ENCODE data around the gene OR10A2.
"Not testable (repeated sequence)": the region's sequence is repeated elsewhere in the genome, so short reads cannot be mapped to it uniquely, and the experiment has no call there.

OR10A2 gene

DNA sequence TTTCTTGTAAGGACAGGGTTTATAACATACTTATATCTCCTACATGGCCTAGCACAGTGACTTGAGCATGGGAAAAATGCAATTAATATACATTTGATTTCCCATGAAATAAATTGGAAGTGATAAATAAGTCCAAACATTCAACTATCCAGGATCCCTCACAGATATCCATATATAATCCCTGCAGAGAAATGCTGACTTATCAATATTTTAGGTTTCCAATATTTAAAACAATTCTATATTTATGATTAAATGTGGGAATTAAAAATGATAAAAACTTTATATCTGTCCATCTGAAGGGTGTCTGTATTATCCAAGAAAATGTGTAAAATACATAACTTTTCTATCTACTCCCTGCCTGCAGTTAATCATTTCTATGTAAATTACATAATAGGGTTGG, 19.9 kb downstream of the OR10A2 start:
- H3K4me3 ChIP-seq (ENCODE audit: low read depth, low read length): no peak overlapping the region

DNA sequence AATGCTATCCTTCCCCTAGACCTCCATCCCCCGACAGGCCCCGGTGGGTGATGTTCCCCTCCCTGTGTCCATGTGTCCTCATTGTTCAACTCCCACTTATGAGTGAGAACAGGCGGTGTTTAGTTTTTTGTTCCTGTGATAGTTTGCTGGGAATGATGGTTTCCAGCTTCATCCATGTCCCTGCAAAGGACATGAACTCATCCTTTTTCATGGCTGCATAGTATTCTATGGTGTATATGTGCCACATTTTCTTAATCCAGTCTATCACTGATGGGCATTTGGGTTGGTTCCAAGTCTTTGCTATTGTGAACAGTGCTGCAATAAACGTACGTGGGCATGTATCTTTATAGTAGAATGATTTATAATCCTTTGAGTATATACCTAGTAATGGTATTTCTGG, 24.9 kb downstream of the OR10A2 start:
- H3K4me3 ChIP-seq (ENCODE audit: low read depth, low read length): not testable (repeated sequence)

GRCh38 chr11:6888830-6889229, 26.0 kb downstream of the OR10A2 start:
- H3K4me3 ChIP-seq (ENCODE audit: low read depth, low read length): no peak overlapping the region

- no peak overlapping the region for H3K4me3 ChIP-seq (ENCODE audit: low read depth, low read length)
These were observed 27.0 kb downstream of the OR10A2 start for GRCh38 chr11:6889835-6890234.

- no peak within 1 kb of the TSS for H3K4me3 ChIP-seq (ENCODE audit: low read depth, low read length)
These were observed 29.5 kb downstream of the OR10A2 start, which contains the start of gene OR2D2 for GRCh38 chr11:6892400-6892799. Gene OR2D2, minus strand, starts transcription at chr11:6892500. Its CDS starts 0 bp downstream, at chr11:6892500.

DNA sequence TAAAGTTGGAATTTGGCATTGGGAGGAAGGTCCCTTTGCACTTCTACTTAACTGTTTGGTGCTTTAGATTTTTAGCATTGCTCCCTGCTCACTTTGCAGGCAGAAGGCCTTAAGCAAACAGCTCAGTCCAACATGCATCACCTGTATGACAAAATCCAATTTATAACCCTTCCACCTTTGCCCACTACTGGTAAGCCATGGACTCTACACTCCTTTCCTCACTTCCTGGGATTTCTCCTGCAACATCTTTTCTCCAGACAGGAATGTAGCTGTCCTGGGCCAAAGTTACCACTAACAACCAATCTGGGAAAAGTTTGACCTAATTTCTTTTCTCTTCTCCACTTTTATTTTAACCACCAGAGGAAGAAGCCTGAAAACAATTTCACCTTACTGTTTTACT, 31.2 kb downstream of the OR10A2 start:
- H3K4me3 ChIP-seq (ENCODE audit: low read depth, low read length): no peak overlapping the region

- H3K4me3 ChIP-seq (ENCODE audit: low read depth, low read length): no peak overlapping the region
These were observed 32.2 kb downstream of the OR10A2 start for GRCh38 chr11:6895010-6895409.

DNA sequence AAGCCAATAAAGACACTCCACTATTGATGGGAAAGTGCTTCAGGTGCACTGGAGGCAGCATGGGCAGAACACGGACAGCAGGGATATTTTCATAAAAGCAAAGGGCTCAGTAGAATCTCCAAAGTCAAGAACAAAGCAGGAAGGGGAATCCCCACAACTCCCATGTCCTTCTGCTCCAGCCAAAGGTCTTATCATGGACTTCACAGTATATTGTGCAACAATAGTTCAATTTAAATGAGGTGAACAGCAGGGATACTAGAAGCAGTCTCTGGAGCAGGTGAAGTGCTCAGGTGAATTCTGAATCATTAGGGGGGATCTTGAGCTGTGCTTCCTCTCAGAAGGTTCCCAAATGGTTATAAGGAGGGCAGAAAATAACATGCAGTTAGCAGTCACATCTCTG, 36.1 kb downstream of the OR10A2 start:
- no peak overlapping the region for H3K4me3 ChIP-seq (ENCODE audit: low read depth, low read length)

GRCh38 chr11:6900327-6900999, 37.6 kb downstream of the OR10A2 start:
- H3K4me3 ChIP-seq (ENCODE audit: low read depth, low read length): no peak overlapping the region

GRCh38 chr11:6904804-6905203, 41.9 kb downstream of the OR10A2 start:
- H3K4me3 ChIP-seq (ENCODE audit: low read depth, low read length): not testable (repeated sequence)

GRCh38 chr11:6911378-6911777, 48.5 kb downstream of the OR10A2 start:
- no peak overlapping the region for H3K4me3 ChIP-seq (ENCODE audit: low read depth, low read length)

GRCh38 chr11:6911948-6912347, 49.1 kb downstream of the OR10A2 start:
- H3K4me3 ChIP-seq (ENCODE audit: low read depth, low read length): no peak overlapping the region

DNA sequence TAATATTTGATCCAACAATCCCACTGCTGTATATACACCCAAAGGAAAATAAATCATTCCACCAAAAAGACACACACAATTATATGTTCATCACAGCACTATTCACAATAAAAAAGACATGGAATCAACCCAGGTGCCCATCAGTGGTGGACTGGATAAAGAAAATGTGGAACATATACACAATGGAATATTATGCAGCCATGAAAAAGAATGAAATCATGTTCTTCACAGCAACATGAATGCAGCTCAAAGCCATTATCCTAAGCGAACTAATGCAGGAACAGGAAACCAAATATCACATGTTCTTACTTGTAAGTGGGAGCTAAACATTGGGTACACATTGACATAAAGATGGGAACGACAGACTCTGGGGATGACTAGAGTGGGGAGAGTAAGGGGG, 56.8 kb downstream of the OR10A2 start:
- H3K4me3 ChIP-seq (ENCODE audit: low read depth, low read length): no peak overlapping the region

- H3K4me3 ChIP-seq (ENCODE audit: low read depth, low read length): no peak within 1 kb of the TSS
These were observed 57.8 kb downstream of the OR10A2 start, which contains the start of gene OR2D3 for GRCh38 chr11:6920702-6921101. Gene OR2D3, plus strand, starts transcription at chr11:6921002. Its CDS starts 0 bp downstream, at chr11:6921002.
